Testis (tissue), 2 donors: ENCODE results near the gene MAPK10.

ENCODE experiments used
- POLR2A ChIP-seq: fragments of 450-650 bp; IDR thresholded peaks from one replicate; pipeline ENCODE4 v1.6.1; 2017; ENCODE audit warnings: antibody characterized with exemption, mild to moderate bottlenecking, moderate library complexity
- TF ChIP-seq, protein P1 (sequence below), 3 experiments: fragments of 450-650 bp in 2 of 3; fragments of 200-600 bp in 1 of 3; sonication (generic) in 1 of 3; IDR thresholded peaks; one replicate each; pipeline ENCODE4 v1.5.1; 2016 to 2019; ENCODE audit warnings: antibody characterized with exemption in 3 of 3, mild to moderate bottlenecking in 2 of 3, moderate library complexity in 1 of 3

DNA sequence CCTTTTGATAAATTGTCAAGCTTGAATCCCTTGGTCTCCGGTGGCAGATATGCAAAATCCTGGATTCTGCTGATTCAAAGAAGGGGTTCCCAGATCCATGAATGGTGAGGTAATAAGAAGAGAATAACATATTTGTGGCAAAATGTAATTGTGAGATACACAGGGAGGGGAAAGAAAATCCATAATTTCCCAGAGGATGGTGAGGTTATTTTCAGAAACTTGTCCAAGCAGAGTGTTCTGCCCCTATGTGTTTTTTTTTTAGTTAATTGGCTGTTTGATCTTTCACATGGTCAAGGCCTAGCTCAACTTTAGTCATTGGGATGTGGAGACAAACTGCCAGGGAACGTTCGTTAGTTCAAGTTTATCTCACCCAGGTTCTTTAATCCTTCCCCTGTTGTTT lies 408.8 kb downstream of the MAPK10 start:
- TF ChIP-seq, protein P1, sequence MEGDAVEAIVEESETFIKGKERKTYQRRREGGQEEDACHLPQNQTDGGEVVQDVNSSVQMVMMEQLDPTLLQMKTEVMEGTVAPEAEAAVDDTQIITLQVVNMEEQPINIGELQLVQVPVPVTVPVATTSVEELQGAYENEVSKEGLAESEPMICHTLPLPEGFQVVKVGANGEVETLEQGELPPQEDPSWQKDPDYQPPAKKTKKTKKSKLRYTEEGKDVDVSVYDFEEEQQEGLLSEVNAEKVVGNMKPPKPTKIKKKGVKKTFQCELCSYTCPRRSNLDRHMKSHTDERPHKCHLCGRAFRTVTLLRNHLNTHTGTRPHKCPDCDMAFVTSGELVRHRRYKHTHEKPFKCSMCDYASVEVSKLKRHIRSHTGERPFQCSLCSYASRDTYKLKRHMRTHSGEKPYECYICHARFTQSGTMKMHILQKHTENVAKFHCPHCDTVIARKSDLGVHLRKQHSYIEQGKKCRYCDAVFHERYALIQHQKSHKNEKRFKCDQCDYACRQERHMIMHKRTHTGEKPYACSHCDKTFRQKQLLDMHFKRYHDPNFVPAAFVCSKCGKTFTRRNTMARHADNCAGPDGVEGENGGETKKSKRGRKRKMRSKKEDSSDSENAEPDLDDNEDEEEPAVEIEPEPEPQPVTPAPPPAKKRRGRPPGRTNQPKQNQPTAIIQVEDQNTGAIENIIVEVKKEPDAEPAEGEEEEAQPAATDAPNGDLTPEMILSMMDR (IDR thresholded peaks at IDR 0.05) = no peak
- TF ChIP-seq POLR2A = no peak
